GM10266 (cell line): ENCODE results near the gene CD5L.

Source experiments
- DNase-seq: peaks from one replicate; pipeline ENCODE4 v3.0.0; 2012; ENCODE audit errors: extremely low spot score
- TF ChIP-seq, protein P1 (sequence below): IDR thresholded peaks from 2 replicates; pipeline ENCODE4 v1.5.1; 2012; ENCODE audit warnings: mild to moderate bottlenecking, low read depth; ENCODE audit not compliant: control insufficient read depth, insufficient read depth; ENCODE audit errors: missing control alignments

CD5L gene

DNA sequence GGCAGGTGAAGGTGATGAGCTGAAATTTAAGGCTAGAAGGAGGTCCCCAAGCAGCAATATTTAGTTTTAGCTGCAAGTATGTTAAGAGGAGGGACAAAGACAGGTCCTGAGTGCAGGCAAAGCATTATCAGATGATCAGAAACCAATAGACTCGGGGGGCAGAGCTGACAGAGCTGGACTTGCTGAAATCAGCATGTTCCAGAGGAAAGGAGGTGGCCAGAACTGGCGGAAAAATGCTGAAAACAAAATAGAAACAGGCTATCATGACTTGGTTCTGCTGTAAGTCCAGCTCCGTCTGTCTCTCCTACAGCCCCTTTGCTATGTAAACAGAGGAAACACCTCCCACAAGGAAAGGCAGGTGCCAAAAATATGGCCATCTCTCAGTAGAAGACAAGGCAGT lies at the start of gene CD5L:
CD5L (minus strand) TSS at position 101 of the 400 bp plus-strand sequence. CDS start 107 bp downstream, outside the sequence.
- DNase-seq = no peak
- TF ChIP-seq, protein P1, sequence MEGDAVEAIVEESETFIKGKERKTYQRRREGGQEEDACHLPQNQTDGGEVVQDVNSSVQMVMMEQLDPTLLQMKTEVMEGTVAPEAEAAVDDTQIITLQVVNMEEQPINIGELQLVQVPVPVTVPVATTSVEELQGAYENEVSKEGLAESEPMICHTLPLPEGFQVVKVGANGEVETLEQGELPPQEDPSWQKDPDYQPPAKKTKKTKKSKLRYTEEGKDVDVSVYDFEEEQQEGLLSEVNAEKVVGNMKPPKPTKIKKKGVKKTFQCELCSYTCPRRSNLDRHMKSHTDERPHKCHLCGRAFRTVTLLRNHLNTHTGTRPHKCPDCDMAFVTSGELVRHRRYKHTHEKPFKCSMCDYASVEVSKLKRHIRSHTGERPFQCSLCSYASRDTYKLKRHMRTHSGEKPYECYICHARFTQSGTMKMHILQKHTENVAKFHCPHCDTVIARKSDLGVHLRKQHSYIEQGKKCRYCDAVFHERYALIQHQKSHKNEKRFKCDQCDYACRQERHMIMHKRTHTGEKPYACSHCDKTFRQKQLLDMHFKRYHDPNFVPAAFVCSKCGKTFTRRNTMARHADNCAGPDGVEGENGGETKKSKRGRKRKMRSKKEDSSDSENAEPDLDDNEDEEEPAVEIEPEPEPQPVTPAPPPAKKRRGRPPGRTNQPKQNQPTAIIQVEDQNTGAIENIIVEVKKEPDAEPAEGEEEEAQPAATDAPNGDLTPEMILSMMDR = no peak

DNA sequence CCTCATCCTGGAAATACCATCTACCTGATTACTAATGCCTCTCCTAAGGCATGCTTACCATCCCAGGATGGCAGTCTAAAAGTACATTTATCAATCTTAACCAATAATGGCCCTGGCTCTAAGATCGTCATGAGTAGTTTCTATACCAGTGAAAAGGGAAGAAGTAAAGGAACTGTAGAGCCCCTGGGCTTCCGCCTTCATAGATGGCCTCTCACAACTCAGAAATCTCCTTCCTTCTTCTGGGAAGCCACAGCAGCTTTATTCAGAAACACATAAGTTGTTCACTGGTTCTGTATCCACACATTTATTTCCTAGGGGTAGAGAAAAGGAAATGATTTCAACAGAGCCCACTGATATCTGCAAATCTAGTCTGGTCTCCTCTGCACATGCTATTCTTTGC lies 41.0 kb upstream of the CD5L start:
- no peak for DNase-seq
- TF ChIP-seq, protein P1 = no peak

GRCh38 chr1:157880621-157881020 lies 39.0 kb upstream of the CD5L start:
- DNase-seq = no peak
- TF ChIP-seq, protein P1 = no peak

GRCh38 chr1:157878059-157878458 lies 36.5 kb upstream of the CD5L start:
- peak; percentile 5 for DNase-seq
- TF ChIP-seq, protein P1 = peak; percentile 39

GRCh38 chr1:157870490-157870889 lies 28.9 kb upstream of the CD5L start:
- DNase-seq = no peak
- TF ChIP-seq, protein P1 = no peak

GRCh38 chr1:157868654-157869053 lies 27.0 kb upstream of the CD5L start:
- no peak for DNase-seq
- TF ChIP-seq, protein P1 = no peak

DNA sequence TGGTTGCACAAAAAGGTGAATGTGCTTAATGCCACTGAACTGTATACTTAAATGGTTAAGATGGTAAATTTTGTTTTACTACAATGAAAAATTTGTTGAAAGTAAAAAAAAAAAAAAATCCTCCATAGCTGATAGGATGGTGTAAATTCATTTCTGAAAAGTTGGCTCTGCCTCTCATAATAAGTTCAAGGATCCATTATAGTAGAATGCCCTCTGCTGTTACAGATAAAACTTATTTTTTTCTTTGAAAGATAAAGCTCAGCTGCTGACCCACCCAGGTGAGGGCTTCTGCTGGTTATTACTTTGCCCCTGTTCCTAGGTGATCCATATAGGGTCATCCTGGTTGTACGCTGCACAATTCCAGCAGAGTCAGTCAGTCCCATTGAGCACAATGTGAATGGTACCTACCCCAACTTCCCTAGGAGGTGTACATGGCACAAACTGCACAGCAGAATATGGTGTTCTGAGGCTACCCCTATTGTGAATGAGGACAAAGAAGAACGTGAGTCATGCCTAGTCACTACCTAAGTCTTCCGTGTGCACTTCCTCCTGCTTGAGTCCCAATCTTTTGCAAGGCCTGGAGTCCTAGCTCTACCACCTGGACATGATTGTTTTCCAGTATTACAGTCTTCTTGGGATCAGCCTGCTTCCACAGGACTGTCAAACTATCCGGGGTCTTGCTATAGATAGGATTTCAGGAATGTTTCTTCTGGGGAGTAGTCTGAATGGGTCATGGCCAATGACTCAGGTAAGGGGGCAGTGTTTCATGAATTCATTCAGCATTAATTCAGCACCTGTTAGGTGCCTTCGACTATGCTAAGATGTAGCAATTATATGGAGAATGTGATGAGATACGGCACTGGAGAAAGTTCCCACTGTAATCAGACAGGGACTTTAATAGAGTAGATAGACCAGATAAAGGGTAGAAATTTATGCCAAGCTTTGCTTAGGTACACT lies 20.8 kb upstream of the CD5L start:
- no peak for DNase-seq

More for the DNA sequence above, 20.8 kb upstream of the CD5L start:
- TF ChIP-seq, protein P1 = no peak
